ENCODE measurements around the gene LSR.

Gene LSR

GRCh38 chr19:35303357-35303915, 54.6 kb downstream of the LSR start:
- no peak for DNase-seq (ENCODE audit: low spot score)

GRCh38 chr19:35304036-35304435, 55.2 kb downstream of the LSR start:
- no peak for DNase-seq (ENCODE audit: low spot score)

- no peak for DNase-seq (ENCODE audit: low spot score)
These were observed 56.4 kb downstream of the LSR start for GRCh38 chr19:35305181-35305580.

GRCh38 chr19:35306473-35307246, 57.9 kb downstream of the LSR start:
- DNase-seq (ENCODE audit: low spot score): no peak

GRCh38 chr19:35307931-35308330, 59.1 kb downstream of the LSR start:
- DNase-seq (ENCODE audit: low spot score): no peak

GRCh38 chr19:35308910-35309309, 60.1 kb downstream of the LSR start:
- DNase-seq (ENCODE audit: low spot score): no peak

GRCh38 chr19:35309481-35310279, 60.9 kb downstream of the LSR start:
- DNase-seq (ENCODE audit: low spot score): no peak

GRCh38 chr19:35310331-35310730, 61.5 kb downstream of the LSR start:
- no peak for DNase-seq (ENCODE audit: low spot score)

- DNase-seq (ENCODE audit: low spot score): no peak
These were observed 62.1 kb downstream of the LSR start for GRCh38 chr19:35310811-35311465.

GRCh38 chr19:35311901-35312665, 63.3 kb downstream of the LSR start:
- DNase-seq (ENCODE audit: low spot score): no peak

GRCh38 chr19:35313587-35313986, 64.8 kb downstream of the LSR start:
- DNase-seq (ENCODE audit: low spot score): no peak

GRCh38 chr19:35314031-35314430, 65.2 kb downstream of the LSR start:
- DNase-seq (ENCODE audit: low spot score): no peak

- DNase-seq (ENCODE audit: low spot score): no peak
These were observed 66.2 kb downstream of the LSR start for GRCh38 chr19:35314858-35315470.

GRCh38 chr19:35315883-35316282, 67.1 kb downstream of the LSR start:
- no peak for DNase-seq (ENCODE audit: low spot score)

- no peak for DNase-seq (ENCODE audit: low spot score)
These were observed 67.8 kb downstream of the LSR start for GRCh38 chr19:35316560-35316959.
